Stomach (tissue), 9 donors: ENCODE measurements around the gene HEXIM1. TPM values are rescaled to one million over a fixed set of nuclear protein-coding genes. Genes with fewer than 3 reads are reported as not detected.

Experiments
- DNase-seq, 2 donors: peaks; one replicate each; pipeline versions ENCODE4 v3.0.0 to v3.0.0-alpha.2; 2013 to 2019
- H3K27ac ChIP-seq, 5 donors: fragments of 200-600 bp in 4 of 5; sonication (generic) in 4 of 5; one replicate each; pipeline ENCODE4 v1.5.1; 2013 to 2019; ENCODE audit warnings: mild to moderate bottlenecking in 1 of 5, moderate library complexity in 1 of 5
- H3K27me3 ChIP-seq, 3 donors: fragments of 200-600 bp; sonication (generic); one replicate each; pipeline ENCODE4 v1.5.1; 2017 to 2019; ENCODE audit warnings: mixed run types in 1 of 3
- H3K36me3 ChIP-seq, 4 donors: fragments of 200-600 bp; sonication (generic); 1 replicate in 3 of 4; 2 replicates in 1 of 4; pipeline ENCODE4 v1.5.1; 2016 to 2019
- H3K4me1 ChIP-seq, 4 donors: fragments of 200-600 bp; sonication (generic); one replicate each; pipeline ENCODE4 v1.5.1; 2016 to 2019
- H3K4me3 ChIP-seq, 4 donors: fragments of 200-600 bp; sonication (generic) in 3 of 4; one replicate each; pipeline ENCODE4 v1.5.1; 2016 to 2019; ENCODE audit warnings: mild to moderate bottlenecking in 1 of 4
- H3K9me3 ChIP-seq, 4 donors: fragments of 200-600 bp; sonication (generic); one replicate each; pipeline ENCODE4 v1.5.1; 2016 to 2019
- EP300 ChIP-seq: sonication (generic); formaldehyde crosslinking; IDR thresholded peaks from one replicate; pipeline ENCODE4 v1.6.1; 2017; ENCODE audit warnings: antibody characterized with exemption
- POLR2A ChIP-seq, 4 donors: fragments of 450-650 bp; IDR thresholded peaks; one replicate each; pipeline ENCODE4 v1.6.1; 2016; ENCODE audit warnings: antibody characterized with exemption in 4 of 4, control low read depth in 2 of 4, mild to moderate bottlenecking in 1 of 4, moderate library complexity in 1 of 4
- POLR2AphosphoS5 ChIP-seq, 3 donors: sonication (generic); formaldehyde crosslinking; IDR thresholded peaks; one replicate each; pipeline ENCODE4 v1.6.1; 2016; ENCODE audit warnings: antibody characterized with exemption in 3 of 3
- WGBS, 5 donors: extraction: QIAGEN DNeasy Blood & Tissue Kit in 3 of 5; methylation state at CpG; one replicate each; pipeline versions ENCODE4 v1.1.5 to v1.1.7; 2013 to 2018; 5-methylcytosine and 5-hydroxymethylcytosine counted together
- intact Hi-C: fragments of 100-400 bp; cut with DNase I; formaldehyde crosslinking; loops from one replicate; pipeline ENCODE4 v1.15.1; 2023; ENCODE audit warnings: low total_unique reads
- polyA plus RNA-seq, 3 donors: library from polyadenylated mRNA; stranded (reverse); fragments of 200-250 nt; gene quantifications; one replicate each; pipeline ENCODE4 v1.2.3, GENCODE V29; 2013
- total RNA-seq, 5 donors: library from RNA; depleted of rRNA; stranded (reverse); fragments of >200 nt; gene quantifications; one replicate each; pipeline versions ENCODE4 v1.1.0 to v1.2.3, GENCODE V29; 2014 to 2016
- TF ChIP-seq, protein P1 (sequence below), 7 experiments: fragments of 450-650 bp in 4 of 7; fragments of 200-600 bp in 3 of 7; sonication (generic) in 3 of 7; IDR thresholded peaks; one replicate each; pipeline ENCODE4 v1.5.1; 2016 to 2019; ENCODE audit warnings: antibody characterized with exemption in 7 of 7, control low read depth in 2 of 7, mild to moderate bottlenecking in 1 of 7
- donor health status: healthy with polysubstance abuse.
- donor health status: Bipolar disorder and iron deficiency.
- donor health status: healthy.

The HEXIM1 gene
- total and polyA plus RNA-seq, 8 donors, result 6.4 to 23.8 (median 15.7) TPM

DNA sequence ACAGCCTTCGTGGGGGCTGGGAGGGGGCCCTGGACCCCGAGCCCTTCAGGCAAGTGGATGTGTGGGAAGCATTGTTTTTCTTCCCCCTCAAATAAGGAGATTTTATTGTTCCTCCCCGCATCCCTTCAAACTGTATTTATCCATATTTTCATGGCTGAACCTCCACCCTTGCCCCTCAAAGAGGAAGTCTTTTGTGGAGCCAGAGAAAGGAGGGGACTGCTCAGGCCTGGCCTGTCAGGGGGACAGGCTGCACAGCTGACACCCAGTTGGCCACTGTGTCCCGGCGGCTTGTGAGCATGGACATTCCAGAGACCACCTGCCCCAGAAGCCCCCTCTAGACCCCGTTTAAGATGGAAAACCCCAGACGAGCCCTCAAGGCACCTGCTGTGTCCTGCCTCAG, 29.3 kb downstream of the HEXIM1 start:
- WGBS, 5 donors, result 87 to 96% (median 89%) methylated on average over 5 to 7 of the region's 7 CpGs
- no peak overlapping the region for H3K4me3 ChIP-seq
- H3K4me1 ChIP-seq, result peaks cover 12 to 27% (median 16%) of the 10 kb centered on the region in 4 donors
- H3K9me3 ChIP-seq, result no peaks in the 10 kb centered on the region
- no peaks in the 10 kb centered on the region for H3K27me3 ChIP-seq
- no peak overlapping the region for H3K27ac ChIP-seq
- TF ChIP-seq POLR2A (IDR thresholded peaks at IDR 0.05), result no peak
- TF ChIP-seq, protein P1, sequence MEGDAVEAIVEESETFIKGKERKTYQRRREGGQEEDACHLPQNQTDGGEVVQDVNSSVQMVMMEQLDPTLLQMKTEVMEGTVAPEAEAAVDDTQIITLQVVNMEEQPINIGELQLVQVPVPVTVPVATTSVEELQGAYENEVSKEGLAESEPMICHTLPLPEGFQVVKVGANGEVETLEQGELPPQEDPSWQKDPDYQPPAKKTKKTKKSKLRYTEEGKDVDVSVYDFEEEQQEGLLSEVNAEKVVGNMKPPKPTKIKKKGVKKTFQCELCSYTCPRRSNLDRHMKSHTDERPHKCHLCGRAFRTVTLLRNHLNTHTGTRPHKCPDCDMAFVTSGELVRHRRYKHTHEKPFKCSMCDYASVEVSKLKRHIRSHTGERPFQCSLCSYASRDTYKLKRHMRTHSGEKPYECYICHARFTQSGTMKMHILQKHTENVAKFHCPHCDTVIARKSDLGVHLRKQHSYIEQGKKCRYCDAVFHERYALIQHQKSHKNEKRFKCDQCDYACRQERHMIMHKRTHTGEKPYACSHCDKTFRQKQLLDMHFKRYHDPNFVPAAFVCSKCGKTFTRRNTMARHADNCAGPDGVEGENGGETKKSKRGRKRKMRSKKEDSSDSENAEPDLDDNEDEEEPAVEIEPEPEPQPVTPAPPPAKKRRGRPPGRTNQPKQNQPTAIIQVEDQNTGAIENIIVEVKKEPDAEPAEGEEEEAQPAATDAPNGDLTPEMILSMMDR (IDR thresholded peaks at IDR 0.05), result no peak
- no peak for TF ChIP-seq EP300
- TF ChIP-seq POLR2AphosphoS5 (IDR thresholded peaks at IDR 0.05), result no peak
- no peak for DNase-seq
- intact Hi-C loops, result no loop called here
- no peaks in the 10 kb centered on the region for H3K36me3 ChIP-seq

- H3K4me3 ChIP-seq, result no peak overlapping the region
- TF ChIP-seq POLR2AphosphoS5 (IDR thresholded peaks at IDR 0.05) (no peak), POLR2A (IDR thresholded peaks at IDR 0.05) (no peak), EP300 (no peak)
- TF ChIP-seq, protein P1 (IDR thresholded peaks at IDR 0.05), result no peak
- no peaks in the 10 kb centered on the region for H3K4me1 ChIP-seq
- H3K36me3 ChIP-seq, result no peaks in the 10 kb centered on the region
- H3K27me3 ChIP-seq, result no peaks in the 10 kb centered on the region
- no peak for DNase-seq
- intact Hi-C loops, result no loop called here
- no peaks in the 10 kb centered on the region for H3K9me3 ChIP-seq
- no peak overlapping the region for H3K27ac ChIP-seq
- WGBS, 5 donors, result 90 to 97% (median 92%) methylated on average over 5 of the region's 5 CpGs
Observed at GRCh38 chr17:45184144-45184543, 35.9 kb downstream of the HEXIM1 start.

GRCh38 chr17:45186801-45187354, 38.6 kb downstream of the HEXIM1 start:
- Histone ChIP-seq H3K9me3 (no peaks in the 10 kb centered on the region), H3K36me3 (no peaks in the 10 kb centered on the region), H3K4me3 (no peak overlapping the region), H3K27ac (no peak overlapping the region), H3K4me1 (no peaks in the 10 kb centered on the region), H3K27me3 (no peaks in the 10 kb centered on the region)
- TF ChIP-seq, protein P1 (IDR thresholded peaks at IDR 0.05), result no peak
- no peak for TF ChIP-seq POLR2A (IDR thresholded peaks at IDR 0.05)
- no peak for TF ChIP-seq EP300
- no peak for TF ChIP-seq POLR2AphosphoS5 (IDR thresholded peaks at IDR 0.05)
- DNase-seq, result no peak
- WGBS, 5 donors, result 62 to 67% (median 66%) methylated on average over 7 of the region's 7 CpGs
- intact Hi-C loops, result no loop called here

GRCh38 chr17:45189009-45189408, 40.7 kb downstream of the HEXIM1 start:
- 69 to 88% (median 79%) methylated on average over 2 of the region's 2 CpGs for WGBS, 5 donors
- H3K27me3 ChIP-seq, result no peaks in the 10 kb centered on the region
- H3K36me3 ChIP-seq, result no peaks in the 10 kb centered on the region
- no peak for DNase-seq
- intact Hi-C loops, result no loop called here
- no peak overlapping the region for H3K27ac ChIP-seq
- no peaks in the 10 kb centered on the region for H3K4me1 ChIP-seq
- no peak overlapping the region for H3K4me3 ChIP-seq
- H3K9me3 ChIP-seq, result no peaks in the 10 kb centered on the region
- TF ChIP-seq POLR2AphosphoS5 (IDR thresholded peaks at IDR 0.05) (no peak), POLR2A (IDR thresholded peaks at IDR 0.05) (no peak), EP300 (no peak)
- TF ChIP-seq, protein P1 (IDR thresholded peaks at IDR 0.05), result no peak
